AG10803 (cell line): ENCODE data around the gene IGF1R.

Experiments used
- DNase-seq: peaks from one replicate; pipeline ENCODE4 v3.0.0; 2010; ENCODE audit warnings: low read depth
- H3K4me3 ChIP-seq: 2 replicates; pipeline ENCODE4 v1.5.1; 2011; ENCODE audit warnings: mild to moderate bottlenecking, low read length, control low read depth
- CTCF ChIP-seq: conservative IDR thresholded peaks from 2 replicates; pipeline ENCODE4 v1.5.1; 2011; ENCODE audit warnings: mild to moderate bottlenecking, low read length, control low read depth, inconsistent platforms

Gene IGF1R

GRCh38 chr15:98933406-98933805, 285.1 kb downstream of the IGF1R start:
- no peak overlapping the region for H3K4me3 ChIP-seq
- TF ChIP-seq CTCF = no peak
- no peak for DNase-seq

- no peak overlapping the region for H3K4me3 ChIP-seq
- no peak for DNase-seq
- TF ChIP-seq CTCF = no peak
These were observed 287.4 kb downstream of the IGF1R start for GRCh38 chr15:98935736-98936135.

GRCh38 chr15:98937413-98938104, 289.2 kb downstream of the IGF1R start:
- no peak for TF ChIP-seq CTCF
- DNase-seq = no peak
- no peak overlapping the region for H3K4me3 ChIP-seq

- no peak for TF ChIP-seq CTCF
- H3K4me3 ChIP-seq = no peak overlapping the region
These were observed 289.7 kb downstream of the IGF1R start for GRCh38 chr15:98938105-98938417.

GRCh38 chr15:98938799-98939198, 290.5 kb downstream of the IGF1R start:
- no peak for DNase-seq
- H3K4me3 ChIP-seq = no peak overlapping the region
- TF ChIP-seq CTCF = no peak

More at GRCh38 chr15:98938105-98938417, 289.7 kb downstream of the IGF1R start:
- DNase-seq = no peak

GRCh38 chr15:98939311-98940080, 291.2 kb downstream of the IGF1R start:
- no peak for DNase-seq
- H3K4me3 ChIP-seq = no peak overlapping the region
- TF ChIP-seq CTCF = no peak
